Mesendoderm (in vitro differentiated cells): ENCODE results near the gene PTPRE.
A peak's percentile ranks its signal among the peaks of the same experiment; 100 is the strongest.

Experiments used
- DNase-seq: peaks from one replicate; pipeline ENCODE4 v3.0.0; 2013
- H2AK5ac ChIP-seq: 2 replicates; pipeline ENCODE4 v1.6.1; 2013; ENCODE audit warnings: low read length, inconsistent platforms
- H2BK120ac ChIP-seq: 2 replicates; pipeline ENCODE4 v1.6.1; 2013; ENCODE audit warnings: low read depth, mild to moderate bottlenecking, low read length, moderate library complexity, mixed read lengths
- H2BK15ac ChIP-seq: replicated peaks from 2 replicates; pipeline ENCODE4 v1.6.1; 2013; ENCODE audit warnings: low read depth, mild to moderate bottlenecking, moderate library complexity
- H2BK5ac ChIP-seq: 2 replicates; pipeline ENCODE4 v1.6.1; 2013; ENCODE audit warnings: low read length, inconsistent platforms
- H3K18ac ChIP-seq: 2 replicates; pipeline ENCODE4 v1.6.1; 2013; ENCODE audit warnings: mild to moderate bottlenecking, low read length, mixed read lengths
- H3K23ac ChIP-seq: one replicate; pipeline ENCODE4 v1.6.1; 2013; ENCODE audit warnings: low read length
- H3K27ac ChIP-seq: 2 replicates; pipeline ENCODE4 v1.5.1; 2013; ENCODE audit warnings: low read depth, mild to moderate bottlenecking, inconsistent platforms, low read length, moderate library complexity
- H3K27me3 ChIP-seq: 2 replicates; pipeline ENCODE4 v1.6.1; 2013; ENCODE audit warnings: low read length, control low read depth, mild to moderate bottlenecking, inconsistent platforms; ENCODE audit not compliant: insufficient read depth, poor library complexity
- H3K36me3 ChIP-seq: 2 replicates; pipeline ENCODE4 v1.6.1; 2013; ENCODE audit warnings: low read length, inconsistent platforms; ENCODE audit not compliant: control insufficient read depth, insufficient read depth
- H3K4ac ChIP-seq: one replicate; pipeline ENCODE4 v1.6.1; 2013; ENCODE audit warnings: low read depth, mild to moderate bottlenecking, low read length, moderate library complexity
- H3K4me1 ChIP-seq: 2 replicates; pipeline ENCODE4 v1.6.1; 2013; ENCODE audit warnings: low read depth, low read length, inconsistent platforms; ENCODE audit not compliant: control insufficient read depth
- H3K4me2 ChIP-seq: 2 replicates; pipeline ENCODE4 v1.6.1; 2013; ENCODE audit warnings: low read length
- H3K4me3 ChIP-seq: 2 replicates; pipeline ENCODE4 v1.5.1; 2013; ENCODE audit warnings: mild to moderate bottlenecking, low read length
- H3K56ac ChIP-seq: one replicate; pipeline ENCODE4 v1.6.1; 2013; ENCODE audit warnings: low read length
- H3K79me1 ChIP-seq: 2 replicates; pipeline ENCODE4 v1.6.1; 2013; ENCODE audit warnings: low read length, inconsistent platforms
- H3K79me2 ChIP-seq: 2 replicates; pipeline ENCODE4 v1.6.1; 2013; ENCODE audit warnings: mild to moderate bottlenecking, low read length; ENCODE audit not compliant: control insufficient read depth, insufficient read depth
- H3K9ac ChIP-seq: 2 replicates; pipeline ENCODE4 v1.6.1; 2013; ENCODE audit warnings: low read length, inconsistent platforms
- H4K5ac ChIP-seq: one replicate; pipeline ENCODE4 v1.6.1; 2013; ENCODE audit warnings: low read length
- H4K8ac ChIP-seq: one replicate; pipeline ENCODE4 v1.6.1; 2013; ENCODE audit warnings: low read depth, mild to moderate bottlenecking, control low read depth, low read length, moderate library complexity
- WGBS: extraction: QIAGEN DNeasy Blood & Tissue Kit; methylation state at CpG from one replicate; pipeline ENCODE4 v1.1.7; 2013; ENCODE audit warnings: low lambda C conversion rate, missing lambda C conversion rate; ENCODE audit not compliant: insufficient coverage; ENCODE audit errors: extremely low coverage; 5-methylcytosine and 5-hydroxymethylcytosine counted together

PTPRE gene

GRCh38 chr10:127962205-127962604 lies 55.3 kb downstream of the PTPRE start:
- Histone ChIP-seq H3K4me3 (no peak overlapping the region), H2BK120ac (no peak overlapping the region), H3K79me2 (no peaks in the 10 kb centered on the region), H4K5ac (no peak overlapping the region), H3K79me1 (no peaks in the 10 kb centered on the region), H4K8ac (no peak overlapping the region), H3K23ac (no peak overlapping the region), H3K4me1 (no peaks in the 10 kb centered on the region), H3K27ac (no peak overlapping the region), H3K18ac (no peak overlapping the region), H2AK5ac (no peak overlapping the region), H3K9ac (no peak overlapping the region), H3K27me3 (no peaks in the 10 kb centered on the region), H2BK5ac (no peak overlapping the region), H3K4me2 (no peak overlapping the region), H3K4ac (no peak overlapping the region), H3K36me3 (no peaks in the 10 kb centered on the region), H3K56ac (no peak overlapping the region), H2BK15ac (no peak overlapping the region)
- no peak for DNase-seq
- WGBS: no CpG with 5 or more reads among the region's 13 CpGs

- H2AK5ac ChIP-seq: no peak overlapping the region
- no peak overlapping the region for H3K4me3 ChIP-seq
- H4K8ac ChIP-seq: no peak overlapping the region
- DNase-seq: no peak
- no peaks in the 10 kb centered on the region for H3K79me1 ChIP-seq
- H3K4ac ChIP-seq: no peak overlapping the region
- no peaks in the 10 kb centered on the region for H3K36me3 ChIP-seq
- no peak overlapping the region for H3K4me2 ChIP-seq
- no peak overlapping the region for H3K18ac ChIP-seq
- H3K27ac ChIP-seq: no peak overlapping the region
- no peak overlapping the region for H2BK5ac ChIP-seq
- no peaks in the 10 kb centered on the region for H3K79me2 ChIP-seq
- H3K4me1 ChIP-seq: peaks cover 3% of the 10 kb centered on the region
- H3K23ac ChIP-seq: no peak overlapping the region
- no peak overlapping the region for H3K56ac ChIP-seq
- no peak overlapping the region for H2BK120ac ChIP-seq
- no peak overlapping the region for H2BK15ac ChIP-seq
- H4K5ac ChIP-seq: no peak overlapping the region
- no peak overlapping the region for H3K9ac ChIP-seq
- H3K27me3 ChIP-seq: no peaks in the 10 kb centered on the region
These were observed 56.2 kb downstream of the PTPRE start for GRCh38 chr10:127963136-127963535.

GRCh38 chr10:127964621-127965020 lies 57.7 kb downstream of the PTPRE start:
- no peak overlapping the region for H4K5ac ChIP-seq
- no peak overlapping the region for H3K56ac ChIP-seq
- peaks cover 6% of the 10 kb centered on the region for H3K4me1 ChIP-seq
- no CpG with 5 or more reads among the region's 12 CpGs for WGBS
- no peak overlapping the region for H3K18ac ChIP-seq
- H3K23ac ChIP-seq: no peak overlapping the region
- H3K4ac ChIP-seq: no peak overlapping the region
- no peaks in the 10 kb centered on the region for H3K27me3 ChIP-seq
- H3K4me3 ChIP-seq: no peak overlapping the region
- H2AK5ac ChIP-seq: no peak overlapping the region
- H2BK5ac ChIP-seq: no peak overlapping the region
- no peak for DNase-seq
- H3K79me1 ChIP-seq: no peaks in the 10 kb centered on the region
- H3K9ac ChIP-seq: no peak overlapping the region
- H3K79me2 ChIP-seq: no peaks in the 10 kb centered on the region
- H3K36me3 ChIP-seq: no peaks in the 10 kb centered on the region
- H2BK120ac ChIP-seq: no peak overlapping the region
- no peak overlapping the region for H2BK15ac ChIP-seq
- no peak overlapping the region for H3K27ac ChIP-seq
- no peak overlapping the region for H4K8ac ChIP-seq
- H3K4me2 ChIP-seq: no peak overlapping the region

GRCh38 chr10:127966875-127967274 lies 60.0 kb downstream of the PTPRE start:
- Histone ChIP-seq H3K4ac (no peak overlapping the region), H3K4me3 (no peak overlapping the region), H3K4me2 (no peak overlapping the region), H3K79me2 (no peaks in the 10 kb centered on the region), H3K36me3 (no peaks in the 10 kb centered on the region), H2AK5ac (no peak overlapping the region), H2BK120ac (no peak overlapping the region), H3K18ac (no peak overlapping the region), H3K4me1 (peaks cover 6% of the 10 kb centered on the region), H2BK15ac (no peak overlapping the region), H3K56ac (no peak overlapping the region), H3K23ac (no peak overlapping the region), H3K27me3 (no peaks in the 10 kb centered on the region), H3K79me1 (no peaks in the 10 kb centered on the region), H3K27ac (no peak overlapping the region), H4K8ac (no peak overlapping the region), H2BK5ac (no peak overlapping the region), H4K5ac (no peak overlapping the region), H3K9ac (no peak overlapping the region)
- WGBS: no CpG with 5 or more reads among the region's 5 CpGs
- DNase-seq: no peak

- whole genome bisulfite sequencing: no CpG with 5 or more reads among the region's 3 CpGs
- Histone ChIP-seq H3K27me3 (no peaks in the 10 kb centered on the region), H3K56ac (peak overlapping the region; percentile 60), H3K23ac (peak overlapping the region; percentile 45), H3K4me3 (no peak overlapping the region), H4K8ac (no peak overlapping the region), H2BK15ac (no peak overlapping the region), H3K4me2 (no peak overlapping the region), H3K79me2 (no peaks in the 10 kb centered on the region), H2BK120ac (no peak overlapping the region), H2AK5ac (no peak overlapping the region), H3K36me3 (no peaks in the 10 kb centered on the region), H3K18ac (no peak overlapping the region), H3K9ac (no peak overlapping the region), H3K27ac (no peak overlapping the region), H4K5ac (no peak overlapping the region), H2BK5ac (no peak overlapping the region), H3K79me1 (no peaks in the 10 kb centered on the region), H3K4ac (no peak overlapping the region), H3K4me1 (peaks cover 6% of the 10 kb centered on the region)
- DNase-seq: peak; percentile 63
These were observed 61.1 kb downstream of the PTPRE start for GRCh38 chr10:127968027-127968441.

- Histone ChIP-seq H3K18ac (no peak overlapping the region), H3K36me3 (no peaks in the 10 kb centered on the region), H3K79me2 (no peaks in the 10 kb centered on the region), H3K4me1 (peaks cover 6% of the 10 kb centered on the region), H3K56ac (no peak overlapping the region), H2BK5ac (no peak overlapping the region), H3K79me1 (no peaks in the 10 kb centered on the region), H3K4ac (no peak overlapping the region), H3K23ac (no peak overlapping the region), H3K27me3 (no peaks in the 10 kb centered on the region), H3K4me3 (no peak overlapping the region), H4K5ac (no peak overlapping the region), H2BK15ac (no peak overlapping the region), H2AK5ac (no peak overlapping the region), H3K9ac (no peak overlapping the region), H3K27ac (no peak overlapping the region), H3K4me2 (no peak overlapping the region), H4K8ac (no peak overlapping the region), H2BK120ac (no peak overlapping the region)
- no CpG with 5 or more reads among the region's 1 CpG for WGBS
- no peak for DNase-seq
These were observed 61.8 kb downstream of the PTPRE start for GRCh38 chr10:127968659-127969058.
